Measurements from ENCODE around the gene PCDH9. TPM values are rescaled to one million over a fixed set of nuclear protein-coding genes. Genes with fewer than 3 reads are reported as not detected.

Gene PCDH9
- total RNA-seq, 1 donor from 2014 or later: 6.8 TPM

DNA sequence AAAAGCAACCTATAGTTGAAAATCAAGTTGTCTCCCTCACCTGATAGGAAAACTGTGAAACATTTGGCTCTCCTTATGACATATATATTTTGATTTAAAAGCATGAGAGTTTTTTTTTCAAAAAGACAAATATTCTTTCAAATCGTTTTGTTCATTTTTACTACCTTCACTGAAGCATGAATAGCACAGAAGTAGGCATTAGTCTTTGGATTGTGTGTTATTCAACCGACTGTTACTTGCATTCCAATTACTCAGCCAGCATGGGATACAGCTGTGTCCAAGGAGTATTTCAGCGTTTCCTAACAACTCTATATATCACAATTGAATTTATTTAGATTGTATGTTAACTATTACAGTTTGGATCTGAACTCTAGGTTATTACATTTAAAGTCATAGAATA, 135.2 kb downstream of the PCDH9 start:
- Histone ChIP-seq H3K4me1 (ENCODE audit: control insufficient read depth in 3 of 3, insufficient read depth in 3 of 3, low read length in 3 of 3) (no peaks in the 10 kb centered on the region), H3K36me3 (ENCODE audit: control insufficient read depth in 3 of 3, insufficient read depth in 3 of 3, low read length in 3 of 3) (no peaks in the 10 kb centered on the region), H3K27ac (ENCODE audit: low read depth, low read length) (no peak overlapping the region), H3K9ac (ENCODE audit: low read depth in 1 of 3, low read length in 3 of 3) (no peak overlapping the region), H3K27me3 (ENCODE audit: control insufficient read depth in 3 of 3, insufficient read depth in 3 of 3, low read length in 3 of 3) (no peaks in the 10 kb centered on the region), H3K4me3 (ENCODE audit: low read length in 3 of 3) (no peak overlapping the region), H3K9me3 (ENCODE audit: control insufficient read depth in 3 of 3, low read length in 3 of 3) (no peaks in the 10 kb centered on the region)

DNA sequence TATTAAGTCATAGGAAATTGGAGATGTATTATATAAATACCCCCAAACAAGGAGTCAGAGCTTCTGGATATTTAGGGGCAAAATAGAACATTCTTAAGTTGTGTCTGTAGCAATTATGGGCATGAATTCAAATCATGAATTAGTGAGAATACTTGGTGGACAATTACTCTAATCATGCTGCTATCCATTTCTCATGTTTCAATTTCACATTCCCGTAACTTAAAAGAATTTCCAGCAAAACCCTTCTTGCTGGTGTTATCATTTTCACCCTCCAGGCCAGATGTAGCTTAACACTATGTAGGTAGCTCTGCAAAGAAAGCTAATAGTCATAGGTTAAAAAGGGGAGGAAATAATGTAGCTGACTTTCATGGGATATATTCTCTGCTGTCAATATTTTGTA, 136.1 kb downstream of the PCDH9 start:
- Histone ChIP-seq H3K27ac (ENCODE audit: low read depth, low read length) (no peak overlapping the region), H3K4me1 (ENCODE audit: control insufficient read depth in 3 of 3, insufficient read depth in 3 of 3, low read length in 3 of 3) (no peaks in the 10 kb centered on the region), H3K36me3 (ENCODE audit: control insufficient read depth in 3 of 3, insufficient read depth in 3 of 3, low read length in 3 of 3) (no peaks in the 10 kb centered on the region), H3K9me3 (ENCODE audit: control insufficient read depth in 3 of 3, low read length in 3 of 3) (no peaks in the 10 kb centered on the region), H3K9ac (ENCODE audit: low read depth in 1 of 3, low read length in 3 of 3) (no peak overlapping the region), H3K4me3 (ENCODE audit: low read length in 3 of 3) (no peak overlapping the region), H3K27me3 (ENCODE audit: control insufficient read depth in 3 of 3, insufficient read depth in 3 of 3, low read length in 3 of 3) (no peaks in the 10 kb centered on the region)

DNA sequence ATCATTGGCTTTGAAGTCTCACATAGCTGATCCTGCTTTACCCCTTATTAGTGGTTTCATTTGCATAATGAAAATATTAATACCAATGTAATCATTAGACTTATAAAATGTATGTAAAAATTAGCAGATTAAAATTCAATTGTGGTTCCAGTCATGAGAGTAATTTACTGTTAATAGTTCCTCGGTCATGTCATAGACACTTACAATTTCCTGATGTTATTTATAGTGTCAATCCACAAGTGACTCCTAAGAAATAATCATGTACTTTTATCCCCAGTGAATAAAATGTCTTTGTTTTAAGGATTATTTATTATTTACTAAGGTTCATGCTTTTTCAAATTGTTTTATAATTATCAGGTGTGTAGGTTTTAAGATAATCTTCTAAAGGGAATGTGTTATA, 138.5 kb downstream of the PCDH9 start:
- H3K9me3 ChIP-seq (ENCODE audit: control insufficient read depth in 3 of 3, low read length in 3 of 3): no peaks in the 10 kb centered on the region
- no peaks in the 10 kb centered on the region for H3K27me3 ChIP-seq (ENCODE audit: control insufficient read depth in 3 of 3, insufficient read depth in 3 of 3, low read length in 3 of 3)
- H3K27ac ChIP-seq (ENCODE audit: low read depth, low read length): no peak overlapping the region
- H3K9ac ChIP-seq (ENCODE audit: low read depth in 1 of 3, low read length in 3 of 3): no peak overlapping the region
- H3K4me1 ChIP-seq (ENCODE audit: control insufficient read depth in 3 of 3, insufficient read depth in 3 of 3, low read length in 3 of 3): no peaks in the 10 kb centered on the region
- no peak overlapping the region for H3K4me3 ChIP-seq (ENCODE audit: low read length in 3 of 3)
- no peaks in the 10 kb centered on the region for H3K36me3 ChIP-seq (ENCODE audit: control insufficient read depth in 3 of 3, insufficient read depth in 3 of 3, low read length in 3 of 3)

DNA sequence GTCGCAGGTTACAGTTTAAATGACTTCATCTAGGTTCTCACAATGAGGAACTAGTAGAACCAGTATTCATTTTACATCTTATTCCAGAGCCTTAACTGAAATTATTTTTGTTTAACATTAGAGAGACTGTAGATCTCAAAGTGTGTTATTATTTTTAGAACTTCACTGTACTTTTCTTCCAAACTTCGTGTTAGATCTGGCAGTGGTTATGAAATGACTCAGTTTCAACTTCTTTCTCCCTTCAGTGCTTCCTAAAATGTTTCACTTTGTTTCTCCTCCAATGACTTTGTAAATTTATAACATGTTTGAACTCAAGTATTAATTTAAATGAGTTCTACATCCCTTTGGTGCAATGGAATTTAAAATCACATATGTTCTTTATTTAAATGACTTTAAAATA, 139.3 kb downstream of the PCDH9 start:
- Histone ChIP-seq H3K27ac (ENCODE audit: low read depth, low read length) (no peak overlapping the region), H3K27me3 (ENCODE audit: control insufficient read depth in 3 of 3, insufficient read depth in 3 of 3, low read length in 3 of 3) (no peaks in the 10 kb centered on the region), H3K9me3 (ENCODE audit: control insufficient read depth in 3 of 3, low read length in 3 of 3) (no peaks in the 10 kb centered on the region), H3K4me3 (ENCODE audit: low read length in 3 of 3) (no peak overlapping the region), H3K4me1 (ENCODE audit: control insufficient read depth in 3 of 3, insufficient read depth in 3 of 3, low read length in 3 of 3) (no peaks in the 10 kb centered on the region), H3K36me3 (ENCODE audit: control insufficient read depth in 3 of 3, insufficient read depth in 3 of 3, low read length in 3 of 3) (no peaks in the 10 kb centered on the region), H3K9ac (ENCODE audit: low read depth in 1 of 3, low read length in 3 of 3) (no peak overlapping the region)

DNA sequence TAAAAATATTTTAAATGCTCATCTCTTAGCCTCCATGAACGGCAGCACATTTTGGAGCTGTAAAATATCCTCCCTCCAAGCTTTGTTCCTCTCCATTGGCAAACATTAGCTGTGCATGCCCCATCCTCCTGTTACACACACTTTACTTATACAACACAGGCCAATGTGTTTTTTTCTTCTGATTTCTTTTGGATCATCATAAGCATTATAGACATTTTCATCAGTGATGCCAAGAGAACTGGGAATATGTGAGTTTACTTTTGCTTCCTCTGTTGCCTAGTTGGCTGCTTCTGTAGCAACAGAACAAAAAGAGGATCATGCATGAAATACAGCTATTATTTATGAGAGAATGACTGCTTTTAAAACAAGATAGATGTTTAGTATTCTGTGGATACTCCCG, 142.6 kb downstream of the PCDH9 start:
- no peaks in the 10 kb centered on the region for H3K36me3 ChIP-seq (ENCODE audit: control insufficient read depth in 3 of 3, insufficient read depth in 3 of 3, low read length in 3 of 3)
- H3K27me3 ChIP-seq (ENCODE audit: control insufficient read depth in 3 of 3, insufficient read depth in 3 of 3, low read length in 3 of 3): no peaks in the 10 kb centered on the region
- no peak overlapping the region for H3K4me3 ChIP-seq (ENCODE audit: low read length in 3 of 3)
- H3K9ac ChIP-seq (ENCODE audit: low read depth in 1 of 3, low read length in 3 of 3): no peak overlapping the region
- H3K4me1 ChIP-seq (ENCODE audit: control insufficient read depth in 3 of 3, insufficient read depth in 3 of 3, low read length in 3 of 3): no peaks in the 10 kb centered on the region
- no peaks in the 10 kb centered on the region for H3K9me3 ChIP-seq (ENCODE audit: control insufficient read depth in 3 of 3, low read length in 3 of 3)
- H3K27ac ChIP-seq (ENCODE audit: low read depth, low read length): no peak overlapping the region

DNA sequence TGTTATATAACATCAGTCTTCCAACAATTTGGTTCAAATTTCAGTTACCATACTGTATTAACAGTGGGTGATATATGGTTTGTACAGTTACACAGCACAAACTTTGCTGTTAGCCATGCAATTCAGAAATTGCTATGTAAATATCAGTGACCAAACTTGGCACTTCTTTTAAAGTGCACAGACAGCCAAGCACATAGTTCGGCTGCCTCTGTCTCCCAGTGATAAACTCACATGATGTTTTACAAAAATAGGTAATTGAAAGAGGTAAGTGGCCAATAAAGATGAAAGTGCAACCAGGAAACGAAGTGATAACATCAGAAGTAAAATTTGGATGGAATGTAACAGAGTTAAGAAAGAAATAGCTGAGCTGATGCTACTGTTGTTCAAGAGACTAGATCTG, 143.9 kb downstream of the PCDH9 start:
- Histone ChIP-seq H3K9ac (ENCODE audit: low read depth in 1 of 3, low read length in 3 of 3) (no peak overlapping the region), H3K27ac (ENCODE audit: low read depth, low read length) (no peak overlapping the region)

DNA sequence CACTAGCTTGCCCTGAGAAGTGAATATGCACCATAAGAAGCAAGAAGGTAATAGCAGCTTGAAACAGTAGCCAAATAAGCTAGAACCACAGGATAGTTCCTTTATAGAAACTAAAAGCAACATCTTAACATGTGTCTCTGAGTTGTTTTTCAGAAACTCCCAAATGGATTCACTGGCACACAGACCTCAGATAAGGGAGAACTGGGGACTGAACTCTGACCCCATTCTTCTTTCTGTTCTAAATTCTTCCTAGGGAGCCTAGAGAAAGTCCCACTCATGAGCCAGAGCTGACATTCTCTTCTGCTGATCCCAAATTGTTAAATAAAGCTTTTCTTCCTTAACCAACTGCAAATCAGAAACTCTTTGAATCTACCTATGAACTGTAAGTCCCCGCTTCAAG, 146.1 kb downstream of the PCDH9 start:
- Histone ChIP-seq H3K27me3 (ENCODE audit: control insufficient read depth in 3 of 3, insufficient read depth in 3 of 3, low read length in 3 of 3) (no peaks in the 10 kb centered on the region), H3K9ac (ENCODE audit: low read depth in 1 of 3, low read length in 3 of 3) (no peak overlapping the region), H3K36me3 (ENCODE audit: control insufficient read depth in 3 of 3, insufficient read depth in 3 of 3, low read length in 3 of 3) (no peaks in the 10 kb centered on the region), H3K4me1 (ENCODE audit: control insufficient read depth in 3 of 3, insufficient read depth in 3 of 3, low read length in 3 of 3) (no peaks in the 10 kb centered on the region), H3K4me3 (ENCODE audit: low read length in 3 of 3) (no peak overlapping the region), H3K9me3 (ENCODE audit: control insufficient read depth in 3 of 3, low read length in 3 of 3) (no peaks in the 10 kb centered on the region), H3K27ac (ENCODE audit: low read depth, low read length) (no peak overlapping the region)

More for the DNA sequence above, 143.9 kb downstream of the PCDH9 start:
- no peaks in the 10 kb centered on the region for H3K27me3 ChIP-seq (ENCODE audit: control insufficient read depth in 3 of 3, insufficient read depth in 3 of 3, low read length in 3 of 3)
- H3K9me3 ChIP-seq (ENCODE audit: control insufficient read depth in 3 of 3, low read length in 3 of 3): no peaks in the 10 kb centered on the region
- H3K4me1 ChIP-seq (ENCODE audit: control insufficient read depth in 3 of 3, insufficient read depth in 3 of 3, low read length in 3 of 3): no peaks in the 10 kb centered on the region
- H3K4me3 ChIP-seq (ENCODE audit: low read length in 3 of 3): no peak overlapping the region
- no peaks in the 10 kb centered on the region for H3K36me3 ChIP-seq (ENCODE audit: control insufficient read depth in 3 of 3, insufficient read depth in 3 of 3, low read length in 3 of 3)

DNA sequence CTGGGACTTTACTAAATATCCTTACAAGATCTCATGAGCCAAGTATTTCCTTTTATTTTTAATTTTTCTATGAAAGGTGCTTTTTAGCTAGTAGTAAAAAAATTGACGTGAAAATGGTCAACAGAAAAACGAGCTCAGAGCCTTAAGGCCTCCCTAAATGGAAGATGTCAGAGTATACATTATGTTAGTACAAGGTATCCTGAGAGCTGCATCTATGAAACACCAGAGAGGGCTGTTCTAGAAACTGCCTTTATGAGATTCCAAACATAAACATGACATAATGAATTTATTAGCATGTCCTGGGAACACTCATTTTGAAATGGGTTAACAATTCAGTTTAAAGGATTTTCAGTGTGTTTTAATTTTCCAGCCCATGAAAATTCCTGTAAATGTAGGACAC, 146.6 kb downstream of the PCDH9 start:
- H3K9ac ChIP-seq (ENCODE audit: low read depth in 1 of 3, low read length in 3 of 3): no peak overlapping the region
- H3K27me3 ChIP-seq (ENCODE audit: control insufficient read depth in 3 of 3, insufficient read depth in 3 of 3, low read length in 3 of 3): no peaks in the 10 kb centered on the region
- H3K27ac ChIP-seq (ENCODE audit: low read depth, low read length): no peak overlapping the region
- H3K4me1 ChIP-seq (ENCODE audit: control insufficient read depth in 3 of 3, insufficient read depth in 3 of 3, low read length in 3 of 3): no peaks in the 10 kb centered on the region
- no peak overlapping the region for H3K4me3 ChIP-seq (ENCODE audit: low read length in 3 of 3)
- H3K9me3 ChIP-seq (ENCODE audit: control insufficient read depth in 3 of 3, low read length in 3 of 3): no peaks in the 10 kb centered on the region
- H3K36me3 ChIP-seq (ENCODE audit: control insufficient read depth in 3 of 3, insufficient read depth in 3 of 3, low read length in 3 of 3): no peaks in the 10 kb centered on the region

DNA sequence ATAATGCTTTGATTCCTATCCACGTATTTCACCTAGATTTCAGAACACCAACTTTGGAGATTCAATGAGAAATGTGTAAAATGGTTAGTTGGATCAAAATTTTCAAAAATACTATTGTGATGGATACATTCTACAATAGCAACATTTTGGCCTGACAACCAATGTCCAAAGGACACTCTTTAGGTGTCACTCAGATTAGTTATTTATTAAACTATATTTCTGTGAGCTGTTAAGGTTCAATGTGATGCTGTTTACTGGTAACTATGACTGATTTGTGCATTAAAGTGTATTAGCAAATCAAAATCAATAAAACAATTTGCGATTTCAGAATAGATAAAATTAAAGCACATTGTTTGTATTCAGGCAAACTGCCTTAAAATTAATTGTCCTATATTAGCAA, 149.8 kb downstream of the PCDH9 start:
- no peaks in the 10 kb centered on the region for H3K9me3 ChIP-seq (ENCODE audit: control insufficient read depth in 3 of 3, low read length in 3 of 3)
- no peaks in the 10 kb centered on the region for H3K36me3 ChIP-seq (ENCODE audit: control insufficient read depth in 3 of 3, insufficient read depth in 3 of 3, low read length in 3 of 3)
- H3K27me3 ChIP-seq (ENCODE audit: control insufficient read depth in 3 of 3, insufficient read depth in 3 of 3, low read length in 3 of 3): no peaks in the 10 kb centered on the region
- no peak overlapping the region for H3K4me3 ChIP-seq (ENCODE audit: low read length in 3 of 3)
- no peak overlapping the region for H3K9ac ChIP-seq (ENCODE audit: low read depth in 1 of 3, low read length in 3 of 3)
- H3K27ac ChIP-seq (ENCODE audit: low read depth, low read length): no peak overlapping the region
- no peaks in the 10 kb centered on the region for H3K4me1 ChIP-seq (ENCODE audit: control insufficient read depth in 3 of 3, insufficient read depth in 3 of 3, low read length in 3 of 3)

DNA sequence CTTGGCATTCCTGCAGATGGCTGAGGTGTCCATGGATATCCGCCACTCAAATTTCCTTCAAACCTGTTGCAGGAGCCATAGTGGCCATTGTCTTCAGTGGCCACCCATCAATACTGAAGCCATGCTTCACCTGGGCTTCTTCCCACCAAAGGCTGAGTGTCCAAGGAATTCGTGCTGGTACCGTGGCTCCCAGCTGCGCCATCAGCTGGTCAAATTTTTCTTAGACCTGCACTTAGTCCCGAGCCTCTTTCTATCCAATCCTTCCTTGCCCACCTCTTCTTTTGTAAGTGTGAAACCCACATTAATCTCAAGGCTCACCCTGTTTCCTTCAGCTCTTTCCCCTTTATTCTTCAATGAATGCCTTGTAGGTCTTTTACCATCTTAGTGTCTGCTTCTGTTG, 152.1 kb downstream of the PCDH9 start:
- H3K27me3 ChIP-seq (ENCODE audit: control insufficient read depth in 3 of 3, insufficient read depth in 3 of 3, low read length in 3 of 3): no peaks in the 10 kb centered on the region
- no peak overlapping the region for H3K27ac ChIP-seq (ENCODE audit: low read depth, low read length)
- no peaks in the 10 kb centered on the region for H3K36me3 ChIP-seq (ENCODE audit: control insufficient read depth in 3 of 3, insufficient read depth in 3 of 3, low read length in 3 of 3)
- H3K4me3 ChIP-seq (ENCODE audit: low read length in 3 of 3): no peak overlapping the region
- H3K4me1 ChIP-seq (ENCODE audit: control insufficient read depth in 3 of 3, insufficient read depth in 3 of 3, low read length in 3 of 3): no peaks in the 10 kb centered on the region
- no peak overlapping the region for H3K9ac ChIP-seq (ENCODE audit: low read depth in 1 of 3, low read length in 3 of 3)
- H3K9me3 ChIP-seq (ENCODE audit: control insufficient read depth in 3 of 3, low read length in 3 of 3): no peaks in the 10 kb centered on the region

DNA sequence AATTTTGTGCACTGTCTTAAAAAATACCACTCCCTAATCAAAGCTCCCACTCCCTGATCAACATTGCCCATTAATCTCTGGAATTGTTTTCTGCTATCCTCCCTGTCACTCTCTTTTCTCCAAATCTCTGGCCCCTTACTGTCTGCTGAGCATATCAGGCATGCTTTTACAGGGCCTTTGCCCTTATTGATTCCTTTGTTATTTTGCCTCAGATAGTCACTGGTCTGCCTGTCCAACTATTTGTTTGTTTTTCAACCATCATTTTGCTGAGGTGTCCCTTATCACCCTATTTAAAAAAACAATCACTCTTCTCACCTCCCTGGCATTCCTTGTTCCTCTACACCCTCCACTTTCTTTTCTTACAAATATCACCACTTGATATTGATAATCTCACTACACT, 153.0 kb downstream of the PCDH9 start:
- H3K9ac ChIP-seq (ENCODE audit: low read depth in 1 of 3, low read length in 3 of 3): no peak overlapping the region
- no peaks in the 10 kb centered on the region for H3K36me3 ChIP-seq (ENCODE audit: control insufficient read depth in 3 of 3, insufficient read depth in 3 of 3, low read length in 3 of 3)
- H3K4me3 ChIP-seq (ENCODE audit: low read length in 3 of 3): no peak overlapping the region
- no peaks in the 10 kb centered on the region for H3K27me3 ChIP-seq (ENCODE audit: control insufficient read depth in 3 of 3, insufficient read depth in 3 of 3, low read length in 3 of 3)
- no peak overlapping the region for H3K27ac ChIP-seq (ENCODE audit: low read depth, low read length)
- H3K9me3 ChIP-seq (ENCODE audit: control insufficient read depth in 3 of 3, low read length in 3 of 3): no peaks in the 10 kb centered on the region
- H3K4me1 ChIP-seq (ENCODE audit: control insufficient read depth in 3 of 3, insufficient read depth in 3 of 3, low read length in 3 of 3): no peaks in the 10 kb centered on the region
